HG03378 (cell line): ENCODE data around the gene ADARB2.

Experiments
- ATAC-seq: cut with Tn5 transposase; IDR thresholded peaks from one replicate; pipeline ENCODE4 v1.9.1; 2021; ENCODE audit warnings: mild to moderate bottlenecking, moderate library complexity; ENCODE audit not compliant: unreplicated experiment

The ADARB2 gene

GRCh38 chr10:1664333-1664964 is 72.9 kb downstream of the ADARB2 start:
- no peak for ATAC-seq

GRCh38 chr10:1663226-1663625 is 74.1 kb downstream of the ADARB2 start:
- ATAC-seq: no peak

DNA sequence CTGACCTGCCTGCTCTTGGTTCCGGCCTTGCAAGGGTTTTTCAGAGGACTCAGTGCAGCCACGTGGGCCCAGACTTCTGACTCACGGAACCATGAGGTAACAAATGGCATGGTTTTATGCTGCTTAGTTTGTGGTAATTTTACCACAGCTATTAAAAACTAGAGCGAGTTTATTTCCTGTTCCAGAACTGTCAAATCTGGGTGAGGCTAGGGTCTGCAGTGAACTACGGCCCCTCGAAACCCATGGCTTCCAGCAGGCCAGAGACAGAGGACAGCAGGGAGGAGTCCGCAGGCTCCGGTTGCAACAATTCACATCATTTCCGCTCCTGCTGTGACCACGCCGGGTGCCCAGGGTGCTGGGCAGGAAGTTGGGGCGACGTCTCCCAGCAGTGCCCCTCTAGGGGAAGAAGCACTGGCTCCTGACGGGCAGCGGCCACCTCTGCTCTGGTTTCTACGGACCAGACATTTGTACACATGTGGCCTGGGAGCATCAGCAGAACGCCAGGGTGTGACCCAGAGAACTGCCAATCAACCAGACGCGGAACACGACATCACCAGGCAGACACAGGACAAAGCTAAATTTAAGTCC is 74.8 kb downstream of the ADARB2 start:
- ATAC-seq: peak; percentile 34

- peak; percentile 86 for ATAC-seq
Measured at GRCh38 chr10:1661859-1662437, 75.4 kb downstream of the ADARB2 start.

GRCh38 chr10:1661416-1661815 is 75.9 kb downstream of the ADARB2 start:
- no peak for ATAC-seq

- no peak for ATAC-seq
Measured at GRCh38 chr10:1660815-1661214, 76.5 kb downstream of the ADARB2 start.

DNA sequence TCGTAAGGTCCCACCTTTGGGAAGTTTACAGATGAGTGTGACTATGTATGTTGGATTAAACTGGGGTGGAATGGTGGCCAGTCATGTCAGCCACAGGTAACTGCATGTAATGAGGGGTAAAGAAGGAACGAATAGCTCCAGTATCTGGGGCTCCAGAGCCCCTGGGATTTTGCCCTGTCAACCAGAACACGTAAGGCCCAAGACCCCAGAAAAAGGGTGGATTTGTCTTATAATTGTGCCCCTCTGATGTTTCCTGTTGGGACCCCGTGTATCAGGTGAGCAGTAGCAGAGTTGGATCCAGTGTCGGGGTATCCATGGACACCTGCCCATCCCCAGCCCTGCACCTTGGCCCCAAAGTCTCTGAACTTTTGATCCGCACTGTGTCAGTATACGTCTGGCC is 76.9 kb downstream of the ADARB2 start:
- no peak for ATAC-seq

DNA sequence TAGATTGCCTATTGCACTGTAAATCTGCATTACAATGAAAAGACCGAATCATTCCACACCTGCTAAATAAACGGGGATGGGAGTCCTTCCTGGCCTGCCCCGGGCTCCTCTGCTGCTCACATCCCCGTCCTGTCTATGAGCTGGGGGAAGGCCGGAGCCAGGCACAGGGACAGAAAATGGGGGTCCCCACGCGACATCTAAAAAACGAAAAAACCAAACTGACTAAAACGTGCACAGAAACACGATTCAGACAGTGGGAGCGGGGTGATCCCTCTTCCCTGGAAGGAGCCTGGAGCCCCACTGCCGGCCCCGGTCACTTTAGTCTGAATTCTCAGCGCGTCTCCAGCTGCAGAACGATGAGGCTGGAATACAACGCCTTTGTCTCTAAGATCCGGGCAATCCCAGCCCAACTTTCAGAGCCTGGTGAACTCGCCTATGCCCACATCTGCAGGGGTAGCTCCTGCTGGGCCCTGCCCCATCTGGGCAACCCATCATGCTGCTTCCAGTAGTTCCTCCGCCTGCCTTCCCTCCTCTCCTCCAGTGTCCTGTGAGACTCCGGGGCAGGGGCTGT is 78.0 kb downstream of the ADARB2 start:
- no peak for ATAC-seq

DNA sequence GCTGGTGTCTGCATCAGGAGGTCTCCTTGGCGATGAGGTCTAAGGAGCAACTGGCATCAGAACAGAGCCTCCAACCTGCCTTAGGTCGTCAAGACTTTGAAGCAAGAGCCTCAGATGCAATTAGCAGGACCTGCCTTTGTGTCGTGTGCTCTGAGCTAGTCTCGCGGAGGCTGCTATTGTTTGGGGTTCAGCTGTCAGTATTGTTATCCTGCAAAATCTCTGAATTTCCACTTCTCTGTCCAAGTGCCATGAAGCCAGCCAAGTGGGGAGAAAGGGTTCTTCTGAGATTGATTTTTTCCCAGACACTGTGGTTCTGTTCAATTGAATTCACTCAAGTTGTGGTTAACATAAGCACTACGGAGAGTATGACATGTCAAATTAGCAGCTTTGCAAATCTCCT is 78.7 kb downstream of the ADARB2 start:
- no peak for ATAC-seq

DNA sequence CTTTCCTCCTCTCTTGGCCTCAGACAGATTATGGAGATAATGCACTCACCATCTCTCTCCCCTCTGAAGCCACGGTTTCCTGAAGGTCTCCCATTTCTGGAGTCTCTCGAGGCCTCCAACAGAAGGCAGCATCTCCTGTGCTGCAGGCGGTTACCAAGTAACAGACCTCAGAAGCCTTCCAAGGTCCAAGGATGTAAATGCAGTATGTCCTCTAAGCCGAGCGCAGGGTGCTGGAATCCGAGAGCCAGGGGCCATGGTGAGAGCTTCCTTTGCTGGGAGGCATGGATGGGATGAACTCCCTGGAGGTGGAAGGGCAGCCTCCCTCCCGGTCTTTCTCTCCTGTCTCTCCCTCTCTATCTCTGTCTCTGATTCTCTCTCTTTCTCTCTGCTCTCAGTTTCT is 79.8 kb downstream of the ADARB2 start:
- ATAC-seq: no peak

- ATAC-seq: no peak
Measured at GRCh38 chr10:1655367-1655766, 82.0 kb downstream of the ADARB2 start.

- no peak for ATAC-seq
Measured at GRCh38 chr10:1654811-1655356, 82.4 kb downstream of the ADARB2 start.

DNA sequence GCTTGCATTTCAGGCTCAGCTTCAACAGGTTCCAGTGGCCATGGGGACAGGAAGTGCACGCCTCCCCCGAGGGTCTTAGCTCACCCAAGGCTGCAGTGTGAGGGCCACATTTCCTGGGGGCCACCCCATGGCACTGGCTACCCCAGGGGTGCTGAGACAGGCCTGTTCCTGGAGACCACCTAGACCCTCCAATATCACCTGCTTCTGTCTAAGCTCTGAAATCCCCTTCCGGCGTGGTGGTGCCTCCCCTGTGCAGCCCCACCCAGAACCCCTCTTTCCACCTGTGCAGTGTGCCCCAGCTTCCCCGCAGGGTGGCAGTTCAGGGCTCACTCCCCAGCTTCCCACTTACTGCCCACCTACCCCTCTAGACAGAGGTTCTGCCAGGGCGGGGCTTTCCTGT is 83.1 kb downstream of the ADARB2 start:
- no peak for ATAC-seq

- ATAC-seq: no peak
Measured at GRCh38 chr10:1653321-1653720, 84.0 kb downstream of the ADARB2 start.

GRCh38 chr10:1652151-1652550 is 85.2 kb downstream of the ADARB2 start:
- no peak for ATAC-seq

GRCh38 chr10:1651270-1651966 is 85.9 kb downstream of the ADARB2 start:
- ATAC-seq: no peak

DNA sequence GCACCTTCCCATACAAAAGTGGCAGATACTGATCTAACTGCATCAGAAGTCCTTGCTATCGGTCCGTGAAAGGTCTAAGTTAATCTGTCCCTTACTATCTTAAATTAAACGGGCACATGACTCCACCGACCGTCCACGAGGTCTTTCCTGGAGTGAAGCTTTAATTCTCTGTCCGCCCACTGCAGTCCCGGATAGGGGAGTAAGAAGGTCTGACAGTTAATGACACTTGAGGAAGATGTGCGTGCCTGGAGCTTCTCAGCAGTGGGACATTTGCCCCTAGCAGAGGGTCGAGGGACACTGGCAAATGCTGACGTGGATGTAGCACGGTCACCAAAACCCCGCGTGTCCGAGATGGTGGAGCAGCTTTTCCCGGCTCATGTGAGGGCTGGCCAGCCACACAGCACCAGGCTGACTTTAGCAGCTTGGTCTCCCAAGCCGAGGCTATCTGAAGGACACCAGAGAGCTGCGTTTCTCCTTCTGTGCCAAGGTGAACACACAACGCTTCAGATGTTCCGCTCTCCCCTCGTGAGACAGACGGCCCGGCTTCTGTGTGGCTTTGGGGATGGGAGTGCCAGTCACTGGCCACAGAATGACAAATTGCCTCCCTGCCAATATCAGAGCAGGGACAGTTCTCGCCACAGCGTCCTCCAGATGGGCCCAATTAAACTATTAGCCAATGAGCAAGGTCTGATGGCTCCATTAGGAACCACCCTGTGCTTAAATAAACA is 86.6 kb downstream of the ADARB2 start:
- ATAC-seq: no peak

GRCh38 chr10:1648648-1649047 is 88.7 kb downstream of the ADARB2 start:
- ATAC-seq: no peak

- ATAC-seq: no peak
Measured at GRCh38 chr10:1646332-1646731, 91.0 kb downstream of the ADARB2 start.

DNA sequence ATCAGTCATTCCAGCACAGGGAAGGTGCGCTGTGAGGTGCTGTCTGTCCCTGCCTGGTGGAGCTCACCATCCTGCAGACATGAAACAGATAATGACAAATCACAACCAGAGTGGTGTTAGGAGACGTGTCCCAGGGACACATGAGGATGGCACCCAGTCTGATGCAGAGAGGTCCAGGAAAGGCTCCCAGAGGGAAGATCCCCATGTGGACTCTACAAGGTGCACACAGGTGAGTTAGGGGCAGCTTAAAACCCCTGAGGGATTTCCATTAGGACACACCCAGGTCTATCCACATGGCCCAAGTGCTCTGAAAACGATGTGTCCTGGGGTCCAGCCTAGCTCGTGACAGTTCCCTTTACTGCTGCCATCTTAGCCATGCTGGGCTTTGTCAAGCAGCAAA is 91.4 kb downstream of the ADARB2 start:
- ATAC-seq: no peak

DNA sequence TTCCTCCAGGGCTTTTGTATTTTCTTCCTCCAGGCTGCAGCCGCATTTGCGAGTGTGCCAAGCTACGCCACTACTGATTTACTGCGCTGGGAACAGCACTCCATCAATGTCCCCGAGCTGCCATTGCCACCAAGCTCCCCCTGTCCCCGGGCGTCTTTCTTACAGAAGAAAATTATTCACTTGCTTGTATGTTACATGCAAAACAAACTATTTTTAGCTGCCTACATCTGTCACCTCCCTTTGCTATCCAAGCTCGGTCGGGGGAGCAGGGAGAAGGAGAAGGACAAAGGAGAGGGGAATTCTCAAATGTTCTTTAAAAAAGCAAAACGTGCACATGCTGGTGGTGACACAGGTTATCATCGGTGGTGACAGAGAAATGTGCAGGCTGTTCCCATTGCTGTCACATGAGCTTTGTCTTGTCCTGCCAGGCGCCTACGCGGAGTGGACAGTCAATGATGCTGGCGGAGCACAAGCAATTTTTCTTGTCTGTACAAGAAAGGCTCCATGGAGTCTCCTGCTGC is 93.1 kb downstream of the ADARB2 start:
- ATAC-seq: no peak
